Measurements from ENCODE around the gene CPOX. TPM values are rescaled to one million over a fixed set of nuclear protein-coding genes. Genes with fewer than 3 reads are reported as not detected.
"Not testable (repeated sequence)": the region's sequence is repeated elsewhere in the genome, so short reads cannot be mapped to it uniquely, and the experiment has no call there.

CPOX gene
- total RNA-seq: 10 to 100 TPM in 3 of 4 donors, 1 to 10 TPM in 1; 7.6 to 21.4 (median 14.7) TPM

DNA sequence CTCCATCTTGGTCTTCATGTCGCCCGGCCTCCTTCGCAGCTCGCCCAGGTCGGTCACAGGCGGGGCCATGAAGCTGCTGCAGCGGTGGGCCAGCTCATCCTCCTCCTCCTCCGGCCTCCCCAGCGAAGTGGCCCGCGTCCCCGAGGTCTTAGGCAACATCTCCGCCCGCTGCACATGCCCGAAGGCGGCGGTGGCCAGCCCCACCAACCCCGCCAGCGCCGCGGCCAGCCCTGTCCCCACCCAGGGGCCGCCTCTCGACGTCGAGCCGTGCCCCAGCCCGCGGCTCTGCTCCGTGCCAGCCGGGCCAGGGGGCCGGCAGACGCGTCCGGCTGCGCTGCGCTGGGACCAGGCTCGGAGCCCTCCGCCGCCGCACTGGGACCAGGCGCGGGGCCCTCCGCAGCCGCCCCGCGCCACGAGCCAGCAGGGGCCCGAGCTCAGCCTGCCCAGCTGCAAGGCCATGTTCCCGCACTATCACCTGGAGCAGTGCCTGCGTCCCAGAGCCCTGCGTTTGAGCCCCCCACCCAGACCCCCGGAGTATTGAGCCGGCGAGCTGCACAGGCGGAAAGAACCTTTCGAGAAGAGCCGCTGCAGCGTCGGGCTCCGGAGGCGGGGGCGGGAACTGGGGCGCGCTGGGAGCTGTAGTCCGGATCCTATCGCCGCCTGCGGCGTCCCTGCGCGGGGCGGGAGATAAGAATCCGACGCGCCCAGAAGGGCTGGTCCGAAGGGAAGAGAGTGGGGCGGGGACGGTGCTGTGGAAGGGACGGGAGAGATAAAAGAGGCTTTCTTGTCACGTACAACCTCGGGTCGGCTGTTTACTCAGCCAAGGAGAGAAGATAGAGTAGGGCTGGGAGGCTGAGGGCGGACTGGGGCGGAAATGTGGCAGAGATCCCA is at the start of gene CPOX:
CPOX (minus strand) TSS at position 566 of the 891 bp plus-strand sequence; CDS start at position 459, 107 bp downstream.
- peaks cover 15 to 27% (median 20%) of the 10 kb centered on the region in 4 donors for H3K4me1 ChIP-seq
- H3K36me3 ChIP-seq: peaks cover 0 to 27% (median 20%) of the 10 kb centered on the region in 4 donors
- TF ChIP-seq POLR2A (IDR thresholded peaks at IDR 0.05; ENCODE audit: low read depth) (no peak), POLR2AphosphoS5 (IDR thresholded peaks at IDR 0.05) (peak; percentile 71 to 74)
- peak within 1 kb of the TSS; percentile 79 to 87 (median 83) for H3K27ac ChIP-seq (replicated peaks in 1 of 4)
- H3K9me3 ChIP-seq: no peaks in the 10 kb centered on the region
- DNase-seq (ENCODE audit: extremely low spot score): peak; percentile 95
- H3K4me3 ChIP-seq: peak within 1 kb of the TSS; percentile 81 to 96 (median 92)
- 0% methylated on average over 18 of the region's 84 CpGs for WGBS
- intact Hi-C loops (cut with DNase I): loop anchor here (5.0 to 10.0 kb wide), 2 partner anchors 76 to 142 kb away; no protein-coding TSS in a partner anchor
- no peaks in the 10 kb centered on the region for H3K27me3 ChIP-seq

DNA sequence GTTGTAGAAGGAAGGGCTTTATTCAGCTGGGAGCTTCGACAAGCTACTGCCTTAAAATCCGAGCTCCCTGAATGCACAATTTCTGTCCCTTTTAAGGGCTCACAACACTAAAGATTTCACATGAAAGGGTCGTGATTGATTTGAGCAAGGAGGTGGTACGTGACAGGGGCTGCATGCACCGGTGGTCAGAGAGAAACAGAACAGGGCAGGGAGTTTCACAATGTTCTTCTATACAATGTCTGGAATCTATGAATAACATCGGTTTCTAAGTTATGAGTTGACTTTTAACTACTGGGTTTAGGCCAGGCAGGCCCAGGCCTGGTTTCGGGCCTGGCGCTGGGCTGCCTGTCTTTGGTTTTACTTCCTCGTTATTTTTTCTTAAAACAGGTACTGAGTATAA is 49.4 kb upstream of the CPOX start:
- intact Hi-C loops (cut with DNase I); DNase-seq (ENCODE audit: extremely low spot score); H3K36me3 ChIP-seq; H3K9me3 ChIP-seq; H3K4me3 ChIP-seq; H3K4me1 ChIP-seq; H3K27me3 ChIP-seq; H3K27ac ChIP-seq (replicated peaks in 1 of 4): not testable (repeated sequence)
- WGBS: 92% methylated on average over 9 of the region's 9 CpGs

DNA sequence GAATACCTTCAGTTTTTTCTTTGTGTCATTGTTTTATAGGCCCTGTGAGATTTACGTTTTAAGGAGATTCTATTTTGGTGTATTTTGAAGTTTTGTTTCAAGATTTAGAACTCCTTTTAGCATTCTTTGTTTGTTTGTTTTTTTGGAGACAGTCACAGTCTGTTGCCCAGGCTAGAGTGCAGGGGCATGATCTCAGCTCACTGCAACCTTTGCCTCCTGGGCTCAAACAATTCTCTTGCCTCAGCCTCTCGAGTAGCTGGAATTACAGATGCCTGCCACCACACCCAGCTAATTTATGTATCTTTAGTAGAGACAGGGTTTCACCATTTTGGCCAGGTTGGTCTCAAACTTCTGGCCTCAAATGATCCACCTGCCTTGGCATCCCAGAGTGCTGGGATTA is 48.3 kb upstream of the CPOX start:
- DNase-seq (ENCODE audit: extremely low spot score); H3K36me3 ChIP-seq; H3K4me1 ChIP-seq; H3K9me3 ChIP-seq; H3K27ac ChIP-seq (replicated peaks in 1 of 4); H3K27me3 ChIP-seq; H3K4me3 ChIP-seq; intact Hi-C loops (cut with DNase I): not testable (repeated sequence)
- WGBS: 84% methylated on average over 2 of the region's 2 CpGs

DNA sequence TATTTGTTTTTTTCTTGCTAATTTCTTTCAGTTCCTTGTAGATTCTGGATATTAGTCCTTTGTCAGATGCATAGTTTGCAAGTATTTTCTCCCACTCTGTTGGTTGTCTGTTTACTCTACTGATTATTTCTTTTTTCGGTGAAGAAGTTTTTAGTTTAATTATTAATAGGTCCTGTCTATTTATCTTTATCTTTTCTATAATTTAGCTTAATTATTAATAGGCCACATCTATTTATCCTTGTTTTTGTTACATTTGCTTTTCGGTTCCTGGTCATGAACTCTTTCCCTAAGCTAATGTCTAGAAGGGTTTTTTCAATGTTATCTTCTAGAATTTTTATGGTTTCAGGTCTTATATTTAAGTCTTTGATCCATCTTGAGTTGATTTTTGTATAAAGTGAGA is 45.1 kb upstream of the CPOX start:
- H3K4me3 ChIP-seq; H3K27ac ChIP-seq (replicated peaks in 1 of 4); H3K9me3 ChIP-seq; H3K27me3 ChIP-seq; H3K36me3 ChIP-seq; H3K4me1 ChIP-seq; DNase-seq (ENCODE audit: extremely low spot score); intact Hi-C loops (cut with DNase I): not testable (repeated sequence)
- 96% methylated on average over 2 of the region's 2 CpGs for WGBS

DNA sequence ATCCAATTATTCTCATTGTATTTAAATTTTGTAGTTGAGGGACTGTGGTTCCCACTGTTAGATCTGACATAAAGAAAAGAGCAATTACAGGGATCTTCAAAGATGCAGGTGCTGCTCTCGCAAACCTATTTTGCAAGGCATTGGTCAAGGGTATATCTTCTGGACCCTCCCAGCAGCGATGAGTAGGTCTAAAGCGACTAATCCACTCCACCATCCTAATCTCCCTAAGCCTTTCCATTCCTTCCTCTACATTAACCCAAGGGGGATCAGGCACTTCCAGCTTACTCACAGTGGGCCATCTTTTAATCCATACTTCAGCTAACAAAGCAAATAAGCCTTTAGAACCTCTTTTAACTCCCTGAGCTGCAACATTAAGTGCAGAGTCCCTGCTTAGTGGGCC is 37.0 kb upstream of the CPOX start:
- Histone ChIP-seq H3K27me3 (no peaks in the 10 kb centered on the region), H3K4me3 (no peak overlapping the region), H3K27ac (replicated peaks in 1 of 4) (no peak overlapping the region), H3K9me3 (no peaks in the 10 kb centered on the region), H3K4me1 (no peaks in the 10 kb centered on the region), H3K36me3 (no peaks in the 10 kb centered on the region)
- intact Hi-C loops (cut with DNase I): no loop called here
- 88% methylated on average over 3 of the region's 3 CpGs for WGBS
- no peak for DNase-seq (ENCODE audit: extremely low spot score)
- TF ChIP-seq POLR2A (IDR thresholded peaks at IDR 0.05; ENCODE audit: low read depth) (no peak), EP300 (IDR thresholded peaks at IDR 0.05) (no peak), POLR2AphosphoS5 (IDR thresholded peaks at IDR 0.05) (no peak)
- TF ChIP-seq, protein P1, sequence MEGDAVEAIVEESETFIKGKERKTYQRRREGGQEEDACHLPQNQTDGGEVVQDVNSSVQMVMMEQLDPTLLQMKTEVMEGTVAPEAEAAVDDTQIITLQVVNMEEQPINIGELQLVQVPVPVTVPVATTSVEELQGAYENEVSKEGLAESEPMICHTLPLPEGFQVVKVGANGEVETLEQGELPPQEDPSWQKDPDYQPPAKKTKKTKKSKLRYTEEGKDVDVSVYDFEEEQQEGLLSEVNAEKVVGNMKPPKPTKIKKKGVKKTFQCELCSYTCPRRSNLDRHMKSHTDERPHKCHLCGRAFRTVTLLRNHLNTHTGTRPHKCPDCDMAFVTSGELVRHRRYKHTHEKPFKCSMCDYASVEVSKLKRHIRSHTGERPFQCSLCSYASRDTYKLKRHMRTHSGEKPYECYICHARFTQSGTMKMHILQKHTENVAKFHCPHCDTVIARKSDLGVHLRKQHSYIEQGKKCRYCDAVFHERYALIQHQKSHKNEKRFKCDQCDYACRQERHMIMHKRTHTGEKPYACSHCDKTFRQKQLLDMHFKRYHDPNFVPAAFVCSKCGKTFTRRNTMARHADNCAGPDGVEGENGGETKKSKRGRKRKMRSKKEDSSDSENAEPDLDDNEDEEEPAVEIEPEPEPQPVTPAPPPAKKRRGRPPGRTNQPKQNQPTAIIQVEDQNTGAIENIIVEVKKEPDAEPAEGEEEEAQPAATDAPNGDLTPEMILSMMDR (IDR thresholded peaks at IDR 0.05): no peak

DNA sequence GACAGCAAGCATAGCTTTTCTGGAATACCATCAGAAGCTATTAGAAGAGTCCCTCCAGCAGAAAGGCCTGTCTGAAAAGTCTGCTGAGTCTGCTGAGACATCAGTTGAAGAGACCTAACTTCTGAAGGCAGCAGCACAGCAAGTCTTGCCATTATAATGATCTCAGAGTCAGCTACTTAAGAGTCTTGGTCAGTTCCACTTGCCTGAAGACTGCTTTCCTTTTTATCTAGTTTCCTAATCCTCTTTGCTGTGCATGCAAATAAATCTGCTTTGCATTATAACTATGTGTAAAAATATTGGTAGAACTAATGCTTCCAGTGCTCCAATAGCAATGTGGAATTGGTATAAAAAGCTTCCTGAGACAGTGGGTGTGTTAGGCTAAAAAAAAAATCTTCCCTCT is 34.9 kb upstream of the CPOX start:
- Histone ChIP-seq H3K4me1 (no peaks in the 10 kb centered on the region), H3K27me3 (no peaks in the 10 kb centered on the region), H3K27ac (replicated peaks in 1 of 4) (no peak overlapping the region), H3K4me3 (no peak overlapping the region), H3K9me3 (no peaks in the 10 kb centered on the region), H3K36me3 (no peaks in the 10 kb centered on the region)
- intact Hi-C loops (cut with DNase I): no loop called here
- DNase-seq (ENCODE audit: extremely low spot score): no peak
- no peak for TF ChIP-seq POLR2AphosphoS5 (IDR thresholded peaks at IDR 0.05)
- TF ChIP-seq, protein P1 (IDR thresholded peaks at IDR 0.05): no peak
- TF ChIP-seq POLR2A (IDR thresholded peaks at IDR 0.05; ENCODE audit: low read depth): no peak
- TF ChIP-seq EP300 (IDR thresholded peaks at IDR 0.05): no peak
